COLO829 (cell line): Measurements from ENCODE around the gene IL21R.
A peak's percentile ranks its signal among the peaks of the same experiment; 100 is the strongest.

ENCODE experiments used
- DNase-seq: peaks from one replicate; pipeline ENCODE4 v3.0.0; 2012; ENCODE audit warnings: low spot score

IL21R gene

GRCh38 chr16:27401768-27402568 lies at the start of gene IL21R:
TSS of gene IL21R (plus strand) at chr16:27402174. CDS start at chr16:27430072, 27,898 bp downstream.
- no peak for DNase-seq

GRCh38 chr16:27353853-27354252 lies 48.1 kb upstream of the IL21R start:
- no peak for DNase-seq

- DNase-seq = no peak
Observed at GRCh38 chr16:27355610-27356009, 46.4 kb upstream of the IL21R start.

- no peak for DNase-seq
Observed at GRCh38 chr16:27356794-27357193, 45.2 kb upstream of the IL21R start.

- no peak for DNase-seq
Observed at GRCh38 chr16:27359051-27359450, 42.9 kb upstream of the IL21R start.

- no peak for DNase-seq
Observed at GRCh38 chr16:27359615-27360014, 42.4 kb upstream of the IL21R start.

GRCh38 chr16:27361987-27362386 lies 40.0 kb upstream of the IL21R start:
- no peak for DNase-seq

GRCh38 chr16:27362570-27363245 lies 39.3 kb upstream of the IL21R start:
- no peak for DNase-seq

- no peak for DNase-seq
Observed at GRCh38 chr16:27363246-27363632, 38.7 kb upstream of the IL21R start.

GRCh38 chr16:27363797-27364196 lies 38.2 kb upstream of the IL21R start:
- no peak for DNase-seq

GRCh38 chr16:27364493-27365141 lies 37.4 kb upstream of the IL21R start:
- no peak for DNase-seq

- DNase-seq = no peak
Observed at GRCh38 chr16:27365142-27366089, 36.6 kb upstream of the IL21R start.

GRCh38 chr16:27366687-27367460 lies 35.1 kb upstream of the IL21R start:
- no peak for DNase-seq

GRCh38 chr16:27367461-27368357 lies 34.3 kb upstream of the IL21R start:
- DNase-seq = peak; percentile 78

GRCh38 chr16:27368358-27368722 lies 33.6 kb upstream of the IL21R start:
- no peak for DNase-seq

- DNase-seq = no peak
Observed at GRCh38 chr16:27369806-27370205, 32.2 kb upstream of the IL21R start.

GRCh38 chr16:27370318-27370717 lies 31.7 kb upstream of the IL21R start:
- no peak for DNase-seq

GRCh38 chr16:27373312-27373711 lies 28.7 kb upstream of the IL21R start:
- no peak for DNase-seq

GRCh38 chr16:27374221-27374803 lies 27.7 kb upstream of the IL21R start:
- no peak for DNase-seq
